H9 (cell line): ENCODE results near the gene SDHB. TPM values are rescaled to one million over a fixed set of nuclear protein-coding genes. Genes with fewer than 3 reads are reported as not detected.
A peak's percentile ranks its signal among the peaks of the same experiment; 100 is the strongest.

Experiments used
- DNase-seq: peaks from one replicate; pipeline ENCODE4 v3.0.0-alpha.2; 2017
- H2AFZ ChIP-seq: one replicate; pipeline ENCODE4 v1.6.1; 2013; ENCODE audit warnings: mild to moderate bottlenecking, low read length, control low read depth, moderate library complexity
- H2AK5ac ChIP-seq: 2 replicates; pipeline ENCODE4 v1.6.1; 2013; ENCODE audit warnings: low read length, control low read depth, mixed read lengths; ENCODE audit not compliant: insufficient read length
- H2BK120ac ChIP-seq: one replicate; pipeline ENCODE4 v1.6.1; 2013; ENCODE audit warnings: low read depth, mild to moderate bottlenecking, low read length, control low read depth, inconsistent platforms; ENCODE audit not compliant: poor library complexity, severe bottlenecking
- H2BK12ac ChIP-seq: 2 replicates; pipeline ENCODE4 v1.6.1; 2013; ENCODE audit warnings: low read length, control low read depth, mixed read lengths, low read depth; ENCODE audit not compliant: insufficient read length
- H2BK15ac ChIP-seq: 2 replicates; pipeline ENCODE4 v1.6.1; 2013; ENCODE audit warnings: low read depth, low read length, control low read depth
- H2BK20ac ChIP-seq: one replicate; pipeline ENCODE4 v1.6.1; 2013; ENCODE audit warnings: low read depth, mild to moderate bottlenecking, low read length, control low read depth, inconsistent platforms; ENCODE audit not compliant: poor library complexity, severe bottlenecking
- H2BK5ac ChIP-seq: 2 replicates; pipeline ENCODE4 v1.6.1; 2013; ENCODE audit warnings: low read length, control low read depth, mixed read lengths; ENCODE audit not compliant: insufficient read length
- H3K14ac ChIP-seq: 2 replicates; pipeline ENCODE4 v1.6.1; 2013; ENCODE audit warnings: low read length, control low read depth; ENCODE audit not compliant: insufficient read depth
- H3K18ac ChIP-seq: 2 replicates; pipeline ENCODE4 v1.6.1; 2013; ENCODE audit warnings: low read depth, mild to moderate bottlenecking, mixed read lengths, low read length, control low read depth; ENCODE audit not compliant: insufficient read length
- H3K23ac ChIP-seq: 2 replicates; pipeline ENCODE4 v1.6.1; 2013; ENCODE audit warnings: low read length, control low read depth, mixed read lengths, low read depth; ENCODE audit not compliant: insufficient read length
- H3K23me2 ChIP-seq: 2 replicates; pipeline ENCODE4 v1.6.1; 2013; ENCODE audit warnings: low read depth, mild to moderate bottlenecking, mixed read lengths, low read length, control low read depth; ENCODE audit not compliant: insufficient read length, poor library complexity, severe bottlenecking
- H3K27ac ChIP-seq: 2 replicates; pipeline ENCODE4 v1.5.1; 2013; ENCODE audit warnings: low read length, control low read depth, mixed read lengths, low read depth; ENCODE audit not compliant: insufficient read length
- H3K27me3 ChIP-seq: 2 replicates; pipeline ENCODE4 v1.6.1; 2013; ENCODE audit warnings: low read length, control low read depth, inconsistent platforms; ENCODE audit not compliant: insufficient read depth
- H3K4ac ChIP-seq: 2 replicates; pipeline ENCODE4 v1.6.1; 2013; ENCODE audit warnings: low read depth, mild to moderate bottlenecking, control low read depth, inconsistent platforms, low read length, moderate library complexity
- H3K4me1 ChIP-seq: 2 replicates; pipeline ENCODE4 v1.6.1; 2013; ENCODE audit warnings: low read length, control low read depth, inconsistent platforms; ENCODE audit not compliant: insufficient read depth
- H3K4me2 ChIP-seq: 2 replicates; pipeline ENCODE4 v1.6.1; 2013; ENCODE audit warnings: low read length, control low read depth, mixed read lengths; ENCODE audit not compliant: insufficient read length, insufficient read depth
- H3K56ac ChIP-seq: 2 replicates; pipeline ENCODE4 v1.6.1; 2013; ENCODE audit warnings: low read depth, mild to moderate bottlenecking, mixed read lengths, low read length, control low read depth; ENCODE audit not compliant: insufficient read length
- H3K79me1 ChIP-seq: 2 replicates; pipeline ENCODE4 v1.6.1; 2013; ENCODE audit warnings: low read depth, mild to moderate bottlenecking, moderate library complexity, low read length, control low read depth, inconsistent platforms; ENCODE audit not compliant: insufficient read depth, poor library complexity, severe bottlenecking
- H3K79me2 ChIP-seq: 2 replicates; pipeline ENCODE4 v1.6.1; 2013; ENCODE audit warnings: low read length, control low read depth, inconsistent platforms; ENCODE audit not compliant: insufficient read depth
- H3K9ac ChIP-seq: 2 replicates; pipeline ENCODE4 v1.6.1; 2013; ENCODE audit warnings: low read length, control low read depth, mixed read lengths; ENCODE audit not compliant: insufficient read length; ENCODE audit errors: extremely low read depth
- H3K9me3 ChIP-seq: one replicate; pipeline ENCODE4 v1.6.1; 2013; ENCODE audit warnings: low read depth, low read length, inconsistent platforms; ENCODE audit not compliant: control insufficient read depth
- H3T11ph ChIP-seq: one replicate; pipeline ENCODE4 v1.6.1; 2013; ENCODE audit warnings: mild to moderate bottlenecking, low read length, control low read depth, inconsistent platforms
- H4K20me1 ChIP-seq: one replicate; pipeline ENCODE4 v1.6.1; 2013; ENCODE audit not compliant: control insufficient read depth, insufficient read length, insufficient read depth
- H4K5ac ChIP-seq: 2 replicates; pipeline ENCODE4 v1.6.1; 2013; ENCODE audit warnings: low read depth, mild to moderate bottlenecking, mixed read lengths, low read length, control low read depth; ENCODE audit not compliant: insufficient read length
- H4K8ac ChIP-seq: replicated peaks from 2 replicates; pipeline ENCODE4 v1.6.1; 2013; ENCODE audit warnings: low read length, control low read depth, mixed read lengths, low read depth; ENCODE audit not compliant: insufficient read length
- H4K91ac ChIP-seq: 2 replicates; pipeline ENCODE4 v1.6.1; 2013; ENCODE audit warnings: low read depth, mild to moderate bottlenecking, moderate library complexity, mixed read lengths, low read length, control low read depth; ENCODE audit not compliant: insufficient read length
- H3K27ac Mint-ChIP-seq, 3 experiments: 2 replicates in 2 of 3; 3 replicates in 1 of 3; pipeline ENCODE4 v1.8.0; 2020 to 2021; ENCODE audit warnings: mixed read lengths in 3 of 3, mild to moderate bottlenecking in 1 of 3, moderate library complexity in 1 of 3
- H3K27me3 Mint-ChIP-seq: 2 replicates; pipeline ENCODE4 v1.8.0; 2021; ENCODE audit warnings: low read depth, mild to moderate bottlenecking, moderate library complexity, mixed read lengths
- H3K36me3 Mint-ChIP-seq, 3 experiments: 2 replicates in 2 of 3; 3 replicates in 1 of 3; pipeline ENCODE4 v1.8.0; 2020 to 2021; ENCODE audit warnings: low read depth in 3 of 3, mixed read lengths in 3 of 3; ENCODE audit not compliant: insufficient read depth in 1 of 3
- H3K4me1 Mint-ChIP-seq, 2 experiments: 2 replicates each; pipeline ENCODE4 v1.8.0; 2020; ENCODE audit warnings: mixed read lengths in 2 of 2
- H3K4me3 Mint-ChIP-seq, 2 experiments: 2 replicates in 1 of 2; 3 replicates in 1 of 2; pipeline ENCODE4 v1.8.0; 2020 to 2021; ENCODE audit warnings: mild to moderate bottlenecking in 2 of 2, mixed read lengths in 2 of 2, moderate library complexity in 1 of 2
- H3K9me3 Mint-ChIP-seq, 2 experiments: 2 replicates in 1 of 2; 3 replicates in 1 of 2; pipeline ENCODE4 v1.8.0; 2020; ENCODE audit warnings: mild to moderate bottlenecking in 2 of 2, mixed read lengths in 2 of 2, moderate library complexity in 1 of 2
- WGBS: extraction: QIAGEN DNeasy Blood & Tissue Kit; methylation state at CpG from one replicate; pipeline ENCODE4 v1.1.7; 2013; ENCODE audit warnings: missing lambda C conversion rate, low lambda C conversion rate, mixed read lengths; ENCODE audit not compliant: insufficient read length; ENCODE audit errors: extremely low coverage; 5-methylcytosine and 5-hydroxymethylcytosine counted together
- total RNA-seq: library from RNA; stranded (reverse); gene quantifications from 2 replicates; pipeline ENCODE4 v1.2.1, GENCODE V29; 2021
- TF ChIP-seq, protein P1 (sequence below): fragments of 200-600 bp; sonication (generic); conservative IDR thresholded peaks from 3 replicates; pipeline ENCODE4 v1.8.0; 2021; ENCODE audit warnings: antibody characterized with exemption, mild to moderate bottlenecking

The SDHB gene
- total RNA-seq, 1 experiment from 2014 or later, result 77.5 TPM

DNA sequence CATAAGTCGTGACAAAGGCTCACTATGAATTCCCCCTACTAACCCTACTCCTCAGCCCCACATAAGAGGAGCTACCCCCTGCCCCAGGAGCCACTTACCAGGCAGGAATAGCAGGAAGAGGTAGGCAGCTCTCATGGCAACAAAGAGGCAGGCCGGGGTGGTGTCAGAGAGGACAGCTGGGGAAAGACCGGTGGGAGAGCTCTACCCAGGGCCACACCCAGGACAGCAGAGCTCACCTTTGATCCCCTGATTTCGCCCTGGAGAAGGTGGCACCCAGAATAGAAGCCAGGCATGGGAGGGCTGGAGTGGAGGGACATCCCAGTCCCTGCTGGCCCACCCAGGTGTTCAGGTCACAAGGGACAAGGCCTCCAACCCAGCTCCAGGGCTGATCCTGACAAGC lies 75.7 kb downstream of the SDHB start:
- H3K18ac ChIP-seq, result no peak overlapping the region
- no peak overlapping the region for H3K23ac ChIP-seq
- peaks cover 11% of the 10 kb centered on the region for H3K23me2 ChIP-seq
- no peak overlapping the region for H4K91ac ChIP-seq
- H2BK12ac ChIP-seq, result no peak overlapping the region
- no peak overlapping the region for H3K4ac ChIP-seq
- H2BK120ac ChIP-seq, result no peak overlapping the region
- H4K20me1 ChIP-seq, result no peaks in the 10 kb centered on the region
- no peak for DNase-seq
- H2BK15ac ChIP-seq, result no peak overlapping the region
- no peaks in the 10 kb centered on the region for H3K9me3 ChIP-seq
- Mint-ChIP-seq H3K36me3 (peaks cover 8 to 38% (median 31%) of the 10 kb centered on the region in 3 experiments), H3K4me3 (peak overlapping the region; percentile 80 to 82; a peak in 2 of 5 replicates), H3K27me3 (peaks cover 9% of the 10 kb centered on the region), H3K4me1 (peaks cover 21 to 35% of the 10 kb centered on the region in 2 experiments), H3K9me3 (no peaks in the 10 kb centered on the region), H3K27ac (no peak overlapping the region)
- H4K8ac ChIP-seq, result no peak overlapping the region
- no peak overlapping the region for H3K4me2 ChIP-seq
- no peak overlapping the region for H2AK5ac ChIP-seq
- no peaks in the 10 kb centered on the region; the same call in 1 of the 2 replicates for H3K79me2 ChIP-seq
- H3K56ac ChIP-seq, result no peak overlapping the region
- H3K27me3 ChIP-seq, result no peaks in the 10 kb centered on the region
- no peak overlapping the region for H3K9ac ChIP-seq
- no peak overlapping the region for H4K5ac ChIP-seq
- H3K27ac ChIP-seq, result no peak overlapping the region
- no peak overlapping the region for H3K14ac ChIP-seq
- no CpG with 5 or more reads among the region's 4 CpGs for WGBS
- no peaks in the 10 kb centered on the region; the same call in 1 of the 2 replicates for H3K4me1 ChIP-seq
- no peak overlapping the region for H2BK20ac ChIP-seq
- H2AFZ ChIP-seq, result no peak overlapping the region
- TF ChIP-seq, protein P1, sequence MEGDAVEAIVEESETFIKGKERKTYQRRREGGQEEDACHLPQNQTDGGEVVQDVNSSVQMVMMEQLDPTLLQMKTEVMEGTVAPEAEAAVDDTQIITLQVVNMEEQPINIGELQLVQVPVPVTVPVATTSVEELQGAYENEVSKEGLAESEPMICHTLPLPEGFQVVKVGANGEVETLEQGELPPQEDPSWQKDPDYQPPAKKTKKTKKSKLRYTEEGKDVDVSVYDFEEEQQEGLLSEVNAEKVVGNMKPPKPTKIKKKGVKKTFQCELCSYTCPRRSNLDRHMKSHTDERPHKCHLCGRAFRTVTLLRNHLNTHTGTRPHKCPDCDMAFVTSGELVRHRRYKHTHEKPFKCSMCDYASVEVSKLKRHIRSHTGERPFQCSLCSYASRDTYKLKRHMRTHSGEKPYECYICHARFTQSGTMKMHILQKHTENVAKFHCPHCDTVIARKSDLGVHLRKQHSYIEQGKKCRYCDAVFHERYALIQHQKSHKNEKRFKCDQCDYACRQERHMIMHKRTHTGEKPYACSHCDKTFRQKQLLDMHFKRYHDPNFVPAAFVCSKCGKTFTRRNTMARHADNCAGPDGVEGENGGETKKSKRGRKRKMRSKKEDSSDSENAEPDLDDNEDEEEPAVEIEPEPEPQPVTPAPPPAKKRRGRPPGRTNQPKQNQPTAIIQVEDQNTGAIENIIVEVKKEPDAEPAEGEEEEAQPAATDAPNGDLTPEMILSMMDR, result no peak
- no peak overlapping the region for H3T11ph ChIP-seq
- no peak overlapping the region for H2BK5ac ChIP-seq
- no peaks in the 10 kb centered on the region for H3K79me1 ChIP-seq
